ENCODE results near the gene GARS1. TPM values are rescaled to one million over a fixed set of nuclear protein-coding genes. Genes with fewer than 3 reads are reported as not detected.

The GARS1 gene
- total and polyA plus RNA-seq, 4 donors, result 43.3 to 73.6 (median 67.8) TPM

DNA sequence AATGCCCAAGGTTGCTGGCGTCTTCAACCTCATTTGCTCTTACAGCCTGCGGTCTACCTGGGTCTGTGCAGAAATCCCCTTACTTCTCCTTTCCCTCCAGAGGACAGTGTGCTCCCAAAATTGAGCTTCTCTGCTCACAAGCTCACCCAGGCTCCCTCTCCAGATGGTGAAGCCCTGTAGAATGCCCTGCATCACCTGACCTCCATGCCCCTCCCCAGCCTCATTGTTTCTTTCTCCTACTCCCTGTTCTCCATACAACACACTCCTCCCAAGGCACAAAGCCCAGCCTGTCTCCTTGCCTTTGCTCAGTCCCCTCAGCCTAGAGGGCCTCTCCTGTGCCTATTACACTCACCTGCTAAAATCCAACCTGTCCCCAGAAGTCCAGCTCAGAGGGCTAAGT lies 84.1 kb downstream of the GARS1 start:
- 91% methylated on average over 2 of the region's 2 CpGs for WGBS
- no peak for DNase-seq (ENCODE audit: low spot score)
- no peak overlapping the region for H3K4me3 ChIP-seq (ENCODE audit: low read depth in 1 of 3, low read length in 3 of 3)
- no peak for TF ChIP-seq YY1 (IDR thresholded peaks at IDR 0.05)
- no peak for TF ChIP-seq TAF1 (conservative IDR thresholded peaks at IDR 0.05)
- TF ChIP-seq, protein P1, sequence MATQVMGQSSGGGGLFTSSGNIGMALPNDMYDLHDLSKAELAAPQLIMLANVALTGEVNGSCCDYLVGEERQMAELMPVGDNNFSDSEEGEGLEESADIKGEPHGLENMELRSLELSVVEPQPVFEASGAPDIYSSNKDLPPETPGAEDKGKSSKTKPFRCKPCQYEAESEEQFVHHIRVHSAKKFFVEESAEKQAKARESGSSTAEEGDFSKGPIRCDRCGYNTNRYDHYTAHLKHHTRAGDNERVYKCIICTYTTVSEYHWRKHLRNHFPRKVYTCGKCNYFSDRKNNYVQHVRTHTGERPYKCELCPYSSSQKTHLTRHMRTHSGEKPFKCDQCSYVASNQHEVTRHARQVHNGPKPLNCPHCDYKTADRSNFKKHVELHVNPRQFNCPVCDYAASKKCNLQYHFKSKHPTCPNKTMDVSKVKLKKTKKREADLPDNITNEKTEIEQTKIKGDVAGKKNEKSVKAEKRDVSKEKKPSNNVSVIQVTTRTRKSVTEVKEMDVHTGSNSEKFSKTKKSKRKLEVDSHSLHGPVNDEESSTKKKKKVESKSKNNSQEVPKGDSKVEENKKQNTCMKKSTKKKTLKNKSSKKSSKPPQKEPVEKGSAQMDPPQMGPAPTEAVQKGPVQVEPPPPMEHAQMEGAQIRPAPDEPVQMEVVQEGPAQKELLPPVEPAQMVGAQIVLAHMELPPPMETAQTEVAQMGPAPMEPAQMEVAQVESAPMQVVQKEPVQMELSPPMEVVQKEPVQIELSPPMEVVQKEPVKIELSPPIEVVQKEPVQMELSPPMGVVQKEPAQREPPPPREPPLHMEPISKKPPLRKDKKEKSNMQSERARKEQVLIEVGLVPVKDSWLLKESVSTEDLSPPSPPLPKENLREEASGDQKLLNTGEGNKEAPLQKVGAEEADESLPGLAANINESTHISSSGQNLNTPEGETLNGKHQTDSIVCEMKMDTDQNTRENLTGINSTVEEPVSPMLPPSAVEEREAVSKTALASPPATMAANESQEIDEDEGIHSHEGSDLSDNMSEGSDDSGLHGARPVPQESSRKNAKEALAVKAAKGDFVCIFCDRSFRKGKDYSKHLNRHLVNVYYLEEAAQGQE (IDR thresholded peaks at IDR 0.05), result no peak
- TF ChIP-seq SP1 (IDR thresholded peaks at IDR 0.05), result no peak
- TF ChIP-seq GABPA (IDR thresholded peaks at IDR 0.05 in 1 of 2, conservative IDR thresholded peaks at IDR 0.05 in 1 of 2), result no peak
- TF ChIP-seq NR2F2 (IDR thresholded peaks at IDR 0.05), result no peak
- TF ChIP-seq, protein P2, sequence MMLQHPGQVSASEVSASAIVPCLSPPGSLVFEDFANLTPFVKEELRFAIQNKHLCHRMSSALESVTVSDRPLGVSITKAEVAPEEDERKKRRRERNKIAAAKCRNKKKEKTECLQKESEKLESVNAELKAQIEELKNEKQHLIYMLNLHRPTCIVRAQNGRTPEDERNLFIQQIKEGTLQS (IDR thresholded peaks at IDR 0.05), result no peak
- TF ChIP-seq, protein P3, sequence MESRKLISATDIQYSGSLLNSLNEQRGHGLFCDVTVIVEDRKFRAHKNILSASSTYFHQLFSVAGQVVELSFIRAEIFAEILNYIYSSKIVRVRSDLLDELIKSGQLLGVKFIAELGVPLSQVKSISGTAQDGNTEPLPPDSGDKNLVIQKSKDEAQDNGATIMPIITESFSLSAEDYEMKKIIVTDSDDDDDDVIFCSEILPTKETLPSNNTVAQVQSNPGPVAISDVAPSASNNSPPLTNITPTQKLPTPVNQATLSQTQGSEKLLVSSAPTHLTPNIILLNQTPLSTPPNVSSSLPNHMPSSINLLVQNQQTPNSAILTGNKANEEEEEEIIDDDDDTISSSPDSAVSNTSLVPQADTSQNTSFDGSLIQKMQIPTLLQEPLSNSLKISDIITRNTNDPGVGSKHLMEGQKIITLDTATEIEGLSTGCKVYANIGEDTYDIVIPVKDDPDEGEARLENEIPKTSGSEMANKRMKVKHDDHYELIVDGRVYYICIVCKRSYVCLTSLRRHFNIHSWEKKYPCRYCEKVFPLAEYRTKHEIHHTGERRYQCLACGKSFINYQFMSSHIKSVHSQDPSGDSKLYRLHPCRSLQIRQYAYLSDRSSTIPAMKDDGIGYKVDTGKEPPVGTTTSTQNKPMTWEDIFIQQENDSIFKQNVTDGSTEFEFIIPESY (IDR thresholded peaks at IDR 0.05), result no peak
- TF ChIP-seq, protein P4, sequence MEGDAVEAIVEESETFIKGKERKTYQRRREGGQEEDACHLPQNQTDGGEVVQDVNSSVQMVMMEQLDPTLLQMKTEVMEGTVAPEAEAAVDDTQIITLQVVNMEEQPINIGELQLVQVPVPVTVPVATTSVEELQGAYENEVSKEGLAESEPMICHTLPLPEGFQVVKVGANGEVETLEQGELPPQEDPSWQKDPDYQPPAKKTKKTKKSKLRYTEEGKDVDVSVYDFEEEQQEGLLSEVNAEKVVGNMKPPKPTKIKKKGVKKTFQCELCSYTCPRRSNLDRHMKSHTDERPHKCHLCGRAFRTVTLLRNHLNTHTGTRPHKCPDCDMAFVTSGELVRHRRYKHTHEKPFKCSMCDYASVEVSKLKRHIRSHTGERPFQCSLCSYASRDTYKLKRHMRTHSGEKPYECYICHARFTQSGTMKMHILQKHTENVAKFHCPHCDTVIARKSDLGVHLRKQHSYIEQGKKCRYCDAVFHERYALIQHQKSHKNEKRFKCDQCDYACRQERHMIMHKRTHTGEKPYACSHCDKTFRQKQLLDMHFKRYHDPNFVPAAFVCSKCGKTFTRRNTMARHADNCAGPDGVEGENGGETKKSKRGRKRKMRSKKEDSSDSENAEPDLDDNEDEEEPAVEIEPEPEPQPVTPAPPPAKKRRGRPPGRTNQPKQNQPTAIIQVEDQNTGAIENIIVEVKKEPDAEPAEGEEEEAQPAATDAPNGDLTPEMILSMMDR (IDR thresholded peaks at IDR 0.05; ENCODE audit: low read depth, low read length, missing input control), result no peak
- TF ChIP-seq, protein P5, sequence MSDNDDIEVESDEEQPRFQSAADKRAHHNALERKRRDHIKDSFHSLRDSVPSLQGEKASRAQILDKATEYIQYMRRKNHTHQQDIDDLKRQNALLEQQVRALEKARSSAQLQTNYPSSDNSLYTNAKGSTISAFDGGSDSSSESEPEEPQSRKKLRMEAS (IDR thresholded peaks at IDR 0.05), result no peak
- no peak for TF ChIP-seq RAD21 (IDR thresholded peaks at IDR 0.05)
- TF ChIP-seq FOXA2 (IDR thresholded peaks at IDR 0.05), result no peak
- TF ChIP-seq HNF4G (IDR thresholded peaks at IDR 0.05), result no peak
- TF ChIP-seq RXRA (IDR thresholded peaks at IDR 0.05), result no peak
- TF ChIP-seq EGR1 (IDR thresholded peaks at IDR 0.05; ENCODE audit: low read depth in 2 of 2), result no peak
- H3K9ac ChIP-seq (ENCODE audit: low read depth in 1 of 2, low read length in 2 of 2), result no peak overlapping the region
- peaks cover 5 to 10% (median 8%) of the 10 kb centered on the region in 4 donors for H3K4me1 ChIP-seq (ENCODE audit: control insufficient read depth in 4 of 4, insufficient read depth in 4 of 4, low read length in 3 of 4)
- no peaks in the 10 kb centered on the region for H3K9me3 ChIP-seq (ENCODE audit: control insufficient read depth in 4 of 4, low read length in 3 of 4)
- H3K27ac ChIP-seq (ENCODE audit: low read depth in 1 of 2, low read length in 2 of 2), result no peak overlapping the region
- H3K36me3 ChIP-seq (ENCODE audit: control insufficient read depth in 4 of 4, insufficient read depth in 3 of 4, low read depth in 1 of 4, low read length in 3 of 4), result no peaks in the 10 kb centered on the region
- peaks cover 3 to 13% (median 5%) of the 10 kb centered on the region in 4 donors for H3K27me3 ChIP-seq (ENCODE audit: control insufficient read depth in 4 of 4, insufficient read depth in 4 of 4, low read length in 3 of 4)

DNA sequence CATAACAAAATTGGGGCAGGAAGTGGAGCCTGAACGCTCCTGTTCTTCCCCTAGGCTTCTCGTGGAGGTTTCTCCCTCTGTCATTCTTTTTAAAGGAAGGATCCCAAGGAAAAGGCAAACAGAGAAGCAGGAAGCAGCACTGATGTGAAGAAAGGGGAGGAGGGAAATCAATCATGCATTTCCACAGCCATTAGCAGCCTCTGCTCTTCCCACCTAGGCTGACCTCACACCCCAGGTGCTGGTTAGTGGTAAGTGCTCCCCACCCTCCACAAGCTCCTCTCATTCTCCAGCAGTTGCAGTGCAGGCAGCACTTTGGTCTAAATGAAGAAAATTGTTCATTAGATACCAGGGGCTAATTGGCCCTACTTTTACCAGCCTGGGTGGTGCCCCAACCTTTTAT lies 85.0 kb downstream of the GARS1 start:
- no peaks in the 10 kb centered on the region for H3K36me3 ChIP-seq (ENCODE audit: control insufficient read depth in 4 of 4, insufficient read depth in 3 of 4, low read depth in 1 of 4, low read length in 3 of 4)
- no peak overlapping the region for H3K9ac ChIP-seq (ENCODE audit: low read depth in 1 of 2, low read length in 2 of 2)
- no peak for DNase-seq (ENCODE audit: low spot score)
- 26% methylated on average over 2 of the region's 2 CpGs for WGBS
- H3K4me3 ChIP-seq (ENCODE audit: low read depth in 1 of 3, low read length in 3 of 3), result no peak overlapping the region
- TF ChIP-seq, protein P1 (IDR thresholded peaks at IDR 0.05), result no peak
- TF ChIP-seq RXRA (IDR thresholded peaks at IDR 0.05) (no peak), TAF1 (conservative IDR thresholded peaks at IDR 0.05) (no peak), YY1 (IDR thresholded peaks at IDR 0.05) (no peak)
- TF ChIP-seq, protein P5 (IDR thresholded peaks at IDR 0.05), result no peak
- TF ChIP-seq, protein P2 (IDR thresholded peaks at IDR 0.05), result no peak
- TF ChIP-seq, protein P3 (IDR thresholded peaks at IDR 0.05), result no peak
- no peaks in the 10 kb centered on the region for H3K9me3 ChIP-seq (ENCODE audit: control insufficient read depth in 4 of 4, low read length in 3 of 4)
- H3K27me3 ChIP-seq (ENCODE audit: control insufficient read depth in 4 of 4, insufficient read depth in 4 of 4, low read length in 3 of 4), result peaks cover 3 to 13% (median 5%) of the 10 kb centered on the region in 4 donors
- peaks cover 5 to 10% (median 8%) of the 10 kb centered on the region in 4 donors for H3K4me1 ChIP-seq (ENCODE audit: control insufficient read depth in 4 of 4, insufficient read depth in 4 of 4, low read length in 3 of 4)
- no peak overlapping the region for H3K27ac ChIP-seq (ENCODE audit: low read depth in 1 of 2, low read length in 2 of 2)
